Measurements from ENCODE around the gene SLCO2B1.

The SLCO2B1 gene

DNA sequence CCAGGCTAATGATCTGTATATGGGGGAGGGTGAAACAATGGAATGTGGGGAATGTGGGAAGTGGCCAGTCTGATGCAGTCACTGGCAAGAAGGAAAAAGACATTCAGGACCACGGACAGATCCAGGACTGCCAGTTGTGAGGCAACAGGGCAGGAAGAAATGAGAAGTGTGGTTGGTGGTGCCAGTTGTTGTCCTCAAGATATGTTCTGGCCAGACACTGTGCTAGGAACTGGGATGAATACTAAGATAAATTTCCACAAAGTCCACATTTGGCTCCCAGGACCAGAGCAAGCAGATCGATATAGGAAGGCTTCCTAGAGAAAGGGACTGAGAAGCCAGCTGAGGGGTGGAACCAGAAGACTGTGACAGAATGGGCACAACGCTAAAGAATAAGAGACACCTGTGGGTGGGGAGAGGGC is 82.9 kb downstream of the SLCO2B1 start:
- H3K27me3 ChIP-seq (replicated peaks) = no peaks in the 10 kb centered on the region
- TF ChIP-seq, protein P1, sequence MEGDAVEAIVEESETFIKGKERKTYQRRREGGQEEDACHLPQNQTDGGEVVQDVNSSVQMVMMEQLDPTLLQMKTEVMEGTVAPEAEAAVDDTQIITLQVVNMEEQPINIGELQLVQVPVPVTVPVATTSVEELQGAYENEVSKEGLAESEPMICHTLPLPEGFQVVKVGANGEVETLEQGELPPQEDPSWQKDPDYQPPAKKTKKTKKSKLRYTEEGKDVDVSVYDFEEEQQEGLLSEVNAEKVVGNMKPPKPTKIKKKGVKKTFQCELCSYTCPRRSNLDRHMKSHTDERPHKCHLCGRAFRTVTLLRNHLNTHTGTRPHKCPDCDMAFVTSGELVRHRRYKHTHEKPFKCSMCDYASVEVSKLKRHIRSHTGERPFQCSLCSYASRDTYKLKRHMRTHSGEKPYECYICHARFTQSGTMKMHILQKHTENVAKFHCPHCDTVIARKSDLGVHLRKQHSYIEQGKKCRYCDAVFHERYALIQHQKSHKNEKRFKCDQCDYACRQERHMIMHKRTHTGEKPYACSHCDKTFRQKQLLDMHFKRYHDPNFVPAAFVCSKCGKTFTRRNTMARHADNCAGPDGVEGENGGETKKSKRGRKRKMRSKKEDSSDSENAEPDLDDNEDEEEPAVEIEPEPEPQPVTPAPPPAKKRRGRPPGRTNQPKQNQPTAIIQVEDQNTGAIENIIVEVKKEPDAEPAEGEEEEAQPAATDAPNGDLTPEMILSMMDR (IDR thresholded peaks at IDR 0.05; ENCODE audit: low read depth, low read length, missing control alignments) = no peak
- no peak overlapping the region for H3K27ac ChIP-seq
- H3K36me3 ChIP-seq (replicated peaks) = no peaks in the 10 kb centered on the region
- in situ Hi-C loops (cut with HindIII; ENCODE audit: low pct_ligation_motif_present, low sequenced_read_pairs) = no loop called here
- no peak overlapping the region for H3K4me3 ChIP-seq (ENCODE audit: low read depth, low read length)
- DNase-seq = peak; percentile 61

DNA sequence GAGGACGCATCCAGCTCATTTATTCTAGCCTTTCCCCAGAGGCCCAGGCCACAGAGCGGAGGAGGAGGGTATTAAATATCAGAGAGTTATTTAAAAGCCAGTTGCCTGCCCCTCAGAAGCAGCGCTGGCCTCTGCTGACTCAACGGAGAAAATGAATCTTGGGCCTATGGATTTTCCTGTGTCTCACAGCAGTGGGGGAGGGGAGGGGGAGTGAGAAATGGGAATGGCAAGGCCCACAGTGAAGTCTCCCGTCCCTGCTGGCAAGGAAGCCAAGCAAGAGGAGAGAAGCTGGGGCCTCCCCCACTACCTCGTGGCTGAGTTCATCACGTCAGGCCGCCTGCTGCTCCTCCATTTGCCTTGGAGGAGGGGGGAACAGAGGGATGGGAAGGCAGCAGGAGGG is 85.2 kb downstream of the SLCO2B1 start:
- Histone ChIP-seq H3K27ac (no peak overlapping the region), H3K27me3 (replicated peaks) (peaks cover 9% of the 10 kb centered on the region)
- TF ChIP-seq, protein P1 (IDR thresholded peaks at IDR 0.05; ENCODE audit: low read depth, low read length, missing control alignments) = no peak

DNA sequence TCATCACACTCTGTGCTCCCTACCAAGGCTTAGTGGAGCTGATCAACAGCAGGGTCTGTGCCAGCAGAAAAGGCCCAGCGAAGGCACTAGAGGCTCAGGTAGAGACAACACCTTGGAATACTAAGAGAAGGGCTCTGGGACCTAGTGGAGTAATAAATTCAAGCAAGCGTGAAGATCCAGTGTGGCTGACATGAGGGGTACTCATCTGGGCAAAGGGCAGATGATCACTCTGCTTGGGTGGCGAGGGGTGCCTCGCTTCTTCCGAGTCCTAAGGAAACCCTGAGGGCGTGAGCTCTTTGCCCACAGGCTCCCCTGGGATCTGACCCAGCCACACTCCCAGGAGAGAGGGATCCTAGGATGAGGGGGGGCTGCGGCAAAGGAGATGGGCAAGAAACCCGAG is 86.1 kb downstream of the SLCO2B1 start:
- no peak for DNase-seq
- Histone ChIP-seq H3K27me3 (replicated peaks) (peaks cover 9% of the 10 kb centered on the region), H3K27ac (no peak overlapping the region), H3K4me3 (ENCODE audit: low read depth, low read length) (no peak overlapping the region), H3K36me3 (replicated peaks) (no peaks in the 10 kb centered on the region)
- TF ChIP-seq, protein P1 (IDR thresholded peaks at IDR 0.05; ENCODE audit: low read depth, low read length, missing control alignments) = no peak
- in situ Hi-C loops (cut with HindIII; ENCODE audit: low pct_ligation_motif_present, low sequenced_read_pairs) = no loop called here

More for the DNA sequence above, 85.2 kb downstream of the SLCO2B1 start:
- H3K4me3 ChIP-seq (ENCODE audit: low read depth, low read length) = no peak overlapping the region
- in situ Hi-C loops (cut with HindIII; ENCODE audit: low pct_ligation_motif_present, low sequenced_read_pairs) = no loop called here
- H3K36me3 ChIP-seq (replicated peaks) = no peaks in the 10 kb centered on the region
- DNase-seq = no peak

DNA sequence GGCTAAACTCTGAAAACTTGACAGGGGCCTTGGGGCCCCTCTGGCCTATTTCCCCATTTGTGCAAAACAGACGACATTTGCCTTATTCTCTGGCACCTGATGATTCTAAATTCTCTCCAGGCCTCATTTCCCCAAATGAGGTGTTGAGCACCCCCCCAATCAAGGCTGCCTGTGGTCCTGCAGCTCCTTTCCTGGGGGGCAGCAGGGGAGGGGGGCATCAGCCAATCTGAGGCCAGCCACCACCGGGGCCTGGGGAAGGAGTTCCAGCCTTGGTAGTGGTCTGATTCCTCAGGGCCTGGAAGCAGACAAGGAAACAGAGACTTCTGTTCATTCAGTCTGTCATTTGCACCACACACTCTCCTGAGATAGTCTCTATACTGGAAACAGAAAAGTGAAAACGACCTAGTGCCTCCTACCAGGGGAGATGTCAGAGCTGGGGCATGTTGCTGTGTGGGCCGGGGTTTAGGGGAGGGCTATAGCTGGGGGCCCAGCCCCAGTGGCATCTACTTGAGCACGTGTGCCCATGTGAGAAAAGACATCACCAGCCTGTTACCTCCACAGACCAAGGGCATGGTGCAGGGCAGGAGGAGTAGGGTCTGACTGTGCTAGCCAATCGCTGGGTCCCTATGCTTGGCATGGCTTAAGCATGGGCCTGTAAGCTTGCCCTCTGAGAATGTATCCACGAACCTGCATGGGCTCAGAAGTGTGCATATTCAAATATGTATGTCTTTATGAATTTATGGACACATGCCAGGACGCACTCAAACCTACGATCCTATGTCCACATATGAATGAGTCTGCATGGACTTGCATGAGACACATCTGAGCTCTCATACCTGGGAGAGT is 87.9 kb downstream of the SLCO2B1 start:
- H3K27me3 ChIP-seq (replicated peaks) = peaks cover 19% of the 10 kb centered on the region
- H3K36me3 ChIP-seq (replicated peaks) = no peaks in the 10 kb centered on the region
- no peak for DNase-seq
- H3K4me3 ChIP-seq (ENCODE audit: low read depth, low read length) = no peak overlapping the region
- in situ Hi-C loops (cut with HindIII; ENCODE audit: low pct_ligation_motif_present, low sequenced_read_pairs) = no loop called here
- TF ChIP-seq, protein P1 (IDR thresholded peaks at IDR 0.05; ENCODE audit: low read depth, low read length, missing control alignments) = no peak
- no peak overlapping the region for H3K27ac ChIP-seq

DNA sequence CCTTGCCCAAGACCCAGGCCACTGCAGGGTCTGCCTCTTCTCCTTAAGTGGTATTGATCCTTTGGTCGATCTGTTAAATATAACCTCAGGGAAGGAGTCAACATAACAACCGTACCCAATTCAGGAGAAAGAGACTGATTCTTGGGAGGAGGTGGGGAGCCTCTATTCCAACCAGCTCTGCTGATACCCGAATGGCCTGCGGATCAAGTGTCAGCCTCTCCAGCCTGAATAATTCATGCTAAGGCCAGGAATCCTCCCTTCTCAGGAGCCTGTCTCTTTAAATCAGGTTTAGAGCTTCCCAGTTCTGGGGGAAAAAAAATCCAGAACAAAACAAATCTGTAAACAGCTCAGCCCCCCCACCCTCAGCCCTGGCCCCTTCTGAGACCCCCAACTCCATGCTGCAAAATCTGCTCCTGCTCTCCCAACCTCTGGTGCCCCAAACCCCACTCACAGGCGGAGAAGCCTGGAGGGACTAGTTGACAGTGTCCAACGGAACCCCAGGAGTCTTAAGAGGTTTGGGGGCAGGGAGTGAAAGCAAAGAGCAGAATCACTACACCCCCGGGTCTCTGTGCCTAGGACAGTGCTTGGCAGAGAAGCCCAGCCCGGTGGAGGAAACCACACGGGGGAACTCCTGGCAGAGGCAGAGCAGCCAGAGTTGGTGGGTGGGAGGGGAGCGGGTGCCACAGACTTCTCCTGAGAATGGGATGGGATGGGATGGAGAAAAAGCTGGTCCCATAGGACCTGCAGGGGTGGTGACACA is 88.8 kb downstream of the SLCO2B1 start:
- in situ Hi-C loops (cut with HindIII; ENCODE audit: low pct_ligation_motif_present, low sequenced_read_pairs) = no loop called here
- H3K4me3 ChIP-seq (ENCODE audit: low read depth, low read length) = no peak overlapping the region
- TF ChIP-seq, protein P1 (IDR thresholded peaks at IDR 0.05; ENCODE audit: low read depth, low read length, missing control alignments) = no peak

More for the DNA sequence above, 88.8 kb downstream of the SLCO2B1 start:
- H3K27me3 ChIP-seq (replicated peaks) = peaks cover 19% of the 10 kb centered on the region
- no peak for DNase-seq
- H3K36me3 ChIP-seq (replicated peaks) = no peaks in the 10 kb centered on the region
- H3K27ac ChIP-seq = no peak overlapping the region

Measured in brain microvascular endothelial cell (primary cell).